ENCODE measurements around the gene TMEM151B. TPM values are rescaled to one million over a fixed set of nuclear protein-coding genes. Genes with fewer than 3 reads are reported as not detected.

The TMEM151B gene
- total and polyA plus RNA-seq, 2 of the 13 experiments (the other 11 are each of a cell fraction or from before 2014, with no cell fraction given), result not detected

DNA sequence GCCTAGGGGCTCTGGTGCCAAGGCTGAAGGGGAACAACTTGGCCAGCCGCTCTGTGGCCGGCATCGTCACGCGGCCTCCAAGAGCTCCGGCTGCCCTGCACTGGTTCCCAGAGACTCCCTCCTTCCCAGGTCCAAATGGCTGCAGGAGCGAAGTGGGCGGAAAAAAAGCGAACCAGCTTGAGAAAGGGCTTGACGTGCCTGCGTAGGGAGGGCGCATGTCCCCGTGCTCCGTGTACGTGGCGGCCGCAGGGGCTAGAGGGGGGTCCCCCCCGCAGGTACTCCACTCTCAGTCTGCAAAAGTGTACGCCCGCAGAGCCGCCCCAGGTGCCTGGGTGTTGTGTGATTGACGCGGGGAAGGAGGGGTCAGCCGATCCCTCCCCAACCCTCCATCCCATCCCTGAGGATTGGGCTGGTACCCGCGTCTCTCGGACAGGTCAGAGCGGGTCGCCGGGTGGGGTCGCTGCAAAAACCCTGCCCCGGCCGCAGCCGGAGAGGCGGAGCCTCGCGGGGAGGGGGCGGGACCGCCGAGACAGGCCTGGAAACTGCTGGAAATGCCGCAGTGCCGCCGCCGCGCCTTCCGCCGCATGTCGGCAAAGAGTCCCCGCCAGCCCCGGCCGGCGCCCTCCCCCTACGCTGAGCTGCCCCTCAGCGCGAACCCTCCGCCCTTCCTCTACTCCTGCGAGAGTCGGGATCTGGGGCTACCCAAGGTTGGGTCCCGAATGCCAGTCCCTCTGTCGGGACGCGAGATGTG, 24.2 kb upstream of the TMEM151B start (continued):
- TF ChIP-seq, protein P1, sequence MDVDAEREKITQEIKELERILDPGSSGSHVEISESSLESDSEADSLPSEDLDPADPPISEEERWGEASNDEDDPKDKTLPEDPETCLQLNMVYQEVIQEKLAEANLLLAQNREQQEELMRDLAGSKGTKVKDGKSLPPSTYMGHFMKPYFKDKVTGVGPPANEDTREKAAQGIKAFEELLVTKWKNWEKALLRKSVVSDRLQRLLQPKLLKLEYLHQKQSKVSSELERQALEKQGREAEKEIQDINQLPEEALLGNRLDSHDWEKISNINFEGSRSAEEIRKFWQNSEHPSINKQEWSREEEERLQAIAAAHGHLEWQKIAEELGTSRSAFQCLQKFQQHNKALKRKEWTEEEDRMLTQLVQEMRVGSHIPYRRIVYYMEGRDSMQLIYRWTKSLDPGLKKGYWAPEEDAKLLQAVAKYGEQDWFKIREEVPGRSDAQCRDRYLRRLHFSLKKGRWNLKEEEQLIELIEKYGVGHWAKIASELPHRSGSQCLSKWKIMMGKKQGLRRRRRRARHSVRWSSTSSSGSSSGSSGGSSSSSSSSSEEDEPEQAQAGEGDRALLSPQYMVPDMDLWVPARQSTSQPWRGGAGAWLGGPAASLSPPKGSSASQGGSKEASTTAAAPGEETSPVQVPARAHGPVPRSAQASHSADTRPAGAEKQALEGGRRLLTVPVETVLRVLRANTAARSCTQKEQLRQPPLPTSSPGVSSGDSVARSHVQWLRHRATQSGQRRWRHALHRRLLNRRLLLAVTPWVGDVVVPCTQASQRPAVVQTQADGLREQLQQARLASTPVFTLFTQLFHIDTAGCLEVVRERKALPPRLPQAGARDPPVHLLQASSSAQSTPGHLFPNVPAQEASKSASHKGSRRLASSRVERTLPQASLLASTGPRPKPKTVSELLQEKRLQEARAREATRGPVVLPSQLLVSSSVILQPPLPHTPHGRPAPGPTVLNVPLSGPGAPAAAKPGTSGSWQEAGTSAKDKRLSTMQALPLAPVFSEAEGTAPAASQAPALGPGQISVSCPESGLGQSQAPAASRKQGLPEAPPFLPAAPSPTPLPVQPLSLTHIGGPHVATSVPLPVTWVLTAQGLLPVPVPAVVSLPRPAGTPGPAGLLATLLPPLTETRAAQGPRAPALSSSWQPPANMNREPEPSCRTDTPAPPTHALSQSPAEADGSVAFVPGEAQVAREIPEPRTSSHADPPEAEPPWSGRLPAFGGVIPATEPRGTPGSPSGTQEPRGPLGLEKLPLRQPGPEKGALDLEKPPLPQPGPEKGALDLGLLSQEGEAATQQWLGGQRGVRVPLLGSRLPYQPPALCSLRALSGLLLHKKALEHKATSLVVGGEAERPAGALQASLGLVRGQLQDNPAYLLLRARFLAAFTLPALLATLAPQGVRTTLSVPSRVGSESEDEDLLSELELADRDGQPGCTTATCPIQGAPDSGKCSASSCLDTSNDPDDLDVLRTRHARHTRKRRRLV (CRISPR knock-in tag; IDR thresholded peaks at IDR 0.05), result peak; percentile 70; the same call in 1 of the 2 replicates
- TF ChIP-seq ZFP41 (CRISPR knock-in tag; IDR thresholded peaks at IDR 0.05; ENCODE audit: borderline replicate concordance), result peak; percentile 16; the same call in 1 of the 2 replicates
- TF ChIP-seq SETDB1 (CRISPR knock-in tag; IDR thresholded peaks at IDR 0.05; ENCODE audit: borderline replicate concordance), result no peak
- TF ChIP-seq MBD4 (IDR thresholded peaks at IDR 0.05; ENCODE audit: borderline replicate concordance, low read length), result no peak
- TF ChIP-seq SKI (IDR thresholded peaks at IDR 0.05; ENCODE audit: partially characterized antibody), result peak; percentile 90
- TF ChIP-seq, protein P2, sequence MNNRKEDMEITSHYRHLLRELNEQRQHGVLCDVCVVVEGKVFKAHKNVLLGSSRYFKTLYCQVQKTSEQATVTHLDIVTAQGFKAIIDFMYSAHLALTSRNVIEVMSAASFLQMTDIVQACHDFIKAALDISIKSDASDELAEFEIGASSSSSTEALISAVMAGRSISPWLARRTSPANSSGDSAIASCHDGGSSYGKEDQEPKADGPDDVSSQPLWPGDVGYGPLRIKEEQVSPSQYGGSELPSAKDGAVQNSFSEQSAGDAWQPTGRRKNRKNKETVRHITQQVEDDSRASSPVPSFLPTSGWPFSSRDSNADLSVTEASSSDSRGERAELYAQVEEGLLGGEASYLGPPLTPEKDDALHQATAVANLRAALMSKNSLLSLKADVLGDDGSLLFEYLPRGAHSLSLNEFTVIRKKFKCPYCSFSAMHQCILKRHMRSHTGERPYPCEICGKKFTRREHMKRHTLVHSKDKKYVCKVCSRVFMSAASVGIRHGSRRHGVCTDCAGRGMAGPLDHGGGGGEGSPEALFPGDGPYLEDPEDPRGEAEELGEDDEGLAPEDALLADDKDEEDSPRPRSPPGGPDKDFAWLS (CRISPR knock-in tag; IDR thresholded peaks at IDR 0.05; ENCODE audit: borderline replicate concordance), result no peak
- TF ChIP-seq, protein P3, sequence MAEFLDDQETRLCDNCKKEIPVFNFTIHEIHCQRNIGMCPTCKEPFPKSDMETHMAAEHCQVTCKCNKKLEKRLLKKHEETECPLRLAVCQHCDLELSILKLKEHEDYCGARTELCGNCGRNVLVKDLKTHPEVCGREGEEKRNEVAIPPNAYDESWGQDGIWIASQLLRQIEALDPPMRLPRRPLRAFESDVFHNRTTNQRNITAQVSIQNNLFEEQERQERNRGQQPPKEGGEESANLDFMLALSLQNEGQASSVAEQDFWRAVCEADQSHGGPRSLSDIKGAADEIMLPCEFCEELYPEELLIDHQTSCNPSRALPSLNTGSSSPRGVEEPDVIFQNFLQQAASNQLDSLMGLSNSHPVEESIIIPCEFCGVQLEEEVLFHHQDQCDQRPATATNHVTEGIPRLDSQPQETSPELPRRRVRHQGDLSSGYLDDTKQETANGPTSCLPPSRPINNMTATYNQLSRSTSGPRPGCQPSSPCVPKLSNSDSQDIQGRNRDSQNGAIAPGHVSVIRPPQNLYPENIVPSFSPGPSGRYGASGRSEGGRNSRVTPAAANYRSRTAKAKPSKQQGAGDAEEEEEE (CRISPR knock-in tag; IDR thresholded peaks at IDR 0.05; ENCODE audit: borderline replicate concordance), result no peak; the same call in 1 of the 2 replicates
- TF ChIP-seq, protein P4, sequence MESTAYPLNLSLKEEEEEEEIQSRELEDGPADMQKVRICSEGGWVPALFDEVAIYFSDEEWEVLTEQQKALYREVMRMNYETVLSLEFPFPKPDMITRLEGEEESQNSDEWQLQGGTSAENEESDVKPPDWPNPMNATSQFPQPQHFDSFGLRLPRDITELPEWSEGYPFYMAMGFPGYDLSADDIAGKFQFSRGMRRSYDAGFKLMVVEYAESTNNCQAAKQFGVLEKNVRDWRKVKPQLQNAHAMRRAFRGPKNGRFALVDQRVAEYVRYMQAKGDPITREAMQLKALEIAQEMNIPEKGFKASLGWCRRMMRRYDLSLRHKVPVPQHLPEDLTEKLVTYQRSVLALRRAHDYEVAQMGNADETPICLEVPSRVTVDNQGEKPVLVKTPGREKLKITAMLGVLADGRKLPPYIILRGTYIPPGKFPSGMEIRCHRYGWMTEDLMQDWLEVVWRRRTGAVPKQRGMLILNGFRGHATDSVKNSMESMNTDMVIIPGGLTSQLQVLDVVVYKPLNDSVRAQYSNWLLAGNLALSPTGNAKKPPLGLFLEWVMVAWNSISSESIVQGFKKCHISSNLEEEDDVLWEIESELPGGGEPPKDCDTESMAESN (CRISPR knock-in tag; conservative IDR thresholded peaks at IDR 0.05), result peak; percentile 82
- TF ChIP-seq, protein P5, sequence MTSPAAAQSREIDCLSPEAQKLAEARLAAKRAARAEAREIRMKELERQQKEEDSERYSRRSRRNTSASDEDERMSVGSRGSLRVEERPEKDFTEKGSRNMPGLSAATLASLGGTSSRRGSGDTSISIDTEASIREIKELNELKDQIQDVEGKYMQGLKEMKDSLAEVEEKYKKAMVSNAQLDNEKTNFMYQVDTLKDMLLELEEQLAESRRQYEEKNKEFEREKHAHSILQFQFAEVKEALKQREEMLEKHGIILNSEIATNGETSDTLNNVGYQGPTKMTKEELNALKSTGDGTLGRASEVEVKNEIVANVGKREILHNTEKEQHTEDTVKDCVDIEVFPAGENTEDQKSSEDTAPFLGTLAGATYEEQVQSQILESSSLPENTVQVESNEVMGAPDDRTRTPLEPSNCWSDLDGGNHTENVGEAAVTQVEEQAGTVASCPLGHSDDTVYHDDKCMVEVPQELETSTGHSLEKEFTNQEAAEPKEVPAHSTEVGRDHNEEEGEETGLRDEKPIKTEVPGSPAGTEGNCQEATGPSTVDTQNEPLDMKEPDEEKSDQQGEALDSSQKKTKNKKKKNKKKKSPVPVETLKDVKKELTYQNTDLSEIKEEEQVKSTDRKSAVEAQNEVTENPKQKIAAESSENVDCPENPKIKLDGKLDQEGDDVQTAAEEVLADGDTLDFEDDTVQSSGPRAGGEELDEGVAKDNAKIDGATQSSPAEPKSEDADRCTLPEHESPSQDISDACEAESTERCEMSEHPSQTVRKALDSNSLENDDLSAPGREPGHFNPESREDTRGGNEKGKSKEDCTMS (CRISPR knock-in tag; conservative IDR thresholded peaks at IDR 0.05), result no peak
- peak; percentile 82 for TF ChIP-seq ZFY (CRISPR knock-in tag; IDR thresholded peaks at IDR 0.05)
- peak; percentile 28; the same call in 1 of the 2 replicates for TF ChIP-seq AHR (CRISPR knock-in tag; IDR thresholded peaks at IDR 0.05)
- TF ChIP-seq FOXJ3 (CRISPR knock-in tag; IDR thresholded peaks at IDR 0.05; ENCODE audit: borderline replicate concordance), result peak; percentile 61; the same call in 1 of the 2 replicates

All from HepG2 (cell line).